Mucosa of stomach (tissue), 1 donor: ENCODE results near the gene LNP1.
A peak's percentile ranks its signal among the peaks of the same experiment; 100 is the strongest.

ENCODE experiments used
- H3K27me3 ChIP-seq: one replicate; pipeline ENCODE4 v1.7.0; 2013; ENCODE audit warnings: mild to moderate bottlenecking, low read length; ENCODE audit not compliant: control insufficient read depth, insufficient read depth
- H3K36me3 ChIP-seq: one replicate; pipeline ENCODE4 v1.7.0; 2013; ENCODE audit warnings: low read length; ENCODE audit not compliant: control insufficient read depth, insufficient read depth
- H3K4me1 ChIP-seq: one replicate; pipeline ENCODE4 v1.7.0; 2013; ENCODE audit warnings: mild to moderate bottlenecking, low read length; ENCODE audit not compliant: control insufficient read depth, insufficient read depth
- H3K4me3 ChIP-seq: one replicate; pipeline ENCODE4 v1.7.0; 2013; ENCODE audit warnings: low read length
- H3K9ac ChIP-seq: one replicate; pipeline ENCODE4 v1.7.0; 2013; ENCODE audit warnings: mild to moderate bottlenecking, low read length, moderate library complexity
- H3K9me3 ChIP-seq: one replicate; pipeline ENCODE4 v1.7.0; 2013; ENCODE audit warnings: mild to moderate bottlenecking, low read length, moderate library complexity; ENCODE audit not compliant: control insufficient read depth
- donor health status: Pancreatic carcinoma.

The LNP1 gene

GRCh38 chr3:100370756-100371155 lies 30.6 kb upstream of the LNP1 start:
- Histone ChIP-seq H3K4me1 (no peaks in the 10 kb centered on the region), H3K36me3 (no peaks in the 10 kb centered on the region), H3K9me3 (no peaks in the 10 kb centered on the region), H3K27me3 (no peaks in the 10 kb centered on the region), H3K9ac (no peak overlapping the region), H3K4me3 (no peak overlapping the region)

- Histone ChIP-seq H3K9ac (no peak overlapping the region), H3K4me3 (no peak overlapping the region), H3K4me1 (no peaks in the 10 kb centered on the region), H3K36me3 (peaks cover 3% of the 10 kb centered on the region), H3K9me3 (no peaks in the 10 kb centered on the region), H3K27me3 (no peaks in the 10 kb centered on the region)
These were observed 26.8 kb upstream of the LNP1 start for GRCh38 chr3:100374521-100374920.

GRCh38 chr3:100376301-100376700 lies 25.0 kb upstream of the LNP1 start:
- H3K27me3 ChIP-seq, result no peaks in the 10 kb centered on the region
- H3K9ac ChIP-seq, result no peak overlapping the region
- no peaks in the 10 kb centered on the region for H3K9me3 ChIP-seq
- no peak overlapping the region for H3K4me3 ChIP-seq
- H3K36me3 ChIP-seq, result peaks cover 3% of the 10 kb centered on the region
- H3K4me1 ChIP-seq, result no peaks in the 10 kb centered on the region

GRCh38 chr3:100384733-100385525 lies 16.4 kb upstream of the LNP1 start:
- H3K36me3 ChIP-seq, result peaks cover 5% of the 10 kb centered on the region

GRCh38 chr3:100386437-100387074 lies 14.8 kb upstream of the LNP1 start:
- Histone ChIP-seq H3K9me3 (no peaks in the 10 kb centered on the region), H3K4me3 (no peak overlapping the region), H3K9ac (no peak overlapping the region), H3K27me3 (no peaks in the 10 kb centered on the region), H3K36me3 (peaks cover 5% of the 10 kb centered on the region), H3K4me1 (peaks cover 9% of the 10 kb centered on the region)

More at GRCh38 chr3:100384733-100385525, 16.4 kb upstream of the LNP1 start:
- Histone ChIP-seq H3K4me3 (no peak overlapping the region), H3K4me1 (peaks cover 9% of the 10 kb centered on the region), H3K27me3 (no peaks in the 10 kb centered on the region), H3K9me3 (no peaks in the 10 kb centered on the region), H3K9ac (no peak overlapping the region)

GRCh38 chr3:100389025-100389424 lies 12.3 kb upstream of the LNP1 start:
- H3K9ac ChIP-seq, result no peak overlapping the region
- H3K4me3 ChIP-seq, result no peak overlapping the region
- H3K36me3 ChIP-seq, result no peaks in the 10 kb centered on the region
- H3K9me3 ChIP-seq, result no peaks in the 10 kb centered on the region
- H3K4me1 ChIP-seq, result peaks cover 9% of the 10 kb centered on the region
- H3K27me3 ChIP-seq, result no peaks in the 10 kb centered on the region

- Histone ChIP-seq H3K27me3 (no peaks in the 10 kb centered on the region), H3K4me1 (no peaks in the 10 kb centered on the region), H3K9ac (no peak overlapping the region), H3K4me3 (no peak overlapping the region), H3K9me3 (no peaks in the 10 kb centered on the region), H3K36me3 (no peaks in the 10 kb centered on the region)
These were observed 5.5 kb upstream of the LNP1 start for GRCh38 chr3:100395679-100396431.

- H3K4me1 ChIP-seq, result no peaks in the 10 kb centered on the region
- no peaks in the 10 kb centered on the region for H3K36me3 ChIP-seq
- no peaks in the 10 kb centered on the region for H3K27me3 ChIP-seq
- no peaks in the 10 kb centered on the region for H3K9me3 ChIP-seq
- H3K4me3 ChIP-seq, result no peak overlapping the region
- no peak overlapping the region for H3K9ac ChIP-seq
These were observed 4.4 kb upstream of the LNP1 start for GRCh38 chr3:100396967-100397366.

- Histone ChIP-seq H3K4me3 (peak overlapping the region; percentile 75), H3K36me3 (no peaks in the 10 kb centered on the region), H3K27me3 (no peaks in the 10 kb centered on the region), H3K9me3 (no peaks in the 10 kb centered on the region), H3K9ac (peak overlapping the region; percentile 82), H3K4me1 (no peaks in the 10 kb centered on the region)
These were observed 1.8 kb upstream of the LNP1 start for GRCh38 chr3:100399341-100400071.

- Histone ChIP-seq H3K4me1 (no peaks in the 10 kb centered on the region), H3K9ac (peak overlapping the region; percentile 82), H3K4me3 (peak overlapping the region; percentile 75), H3K36me3 (no peaks in the 10 kb centered on the region), H3K27me3 (no peaks in the 10 kb centered on the region), H3K9me3 (no peaks in the 10 kb centered on the region)
These were observed 940 bp upstream of the LNP1 start for GRCh38 chr3:100400419-100400779.

GRCh38 chr3:100401674-100402041 lies 319 bp downstream of the LNP1 start:
- Histone ChIP-seq H3K4me1 (no peaks in the 10 kb centered on the region), H3K36me3 (no peaks in the 10 kb centered on the region), H3K9ac (peak overlapping the region; percentile 82), H3K4me3 (peak overlapping the region; percentile 75), H3K27me3 (no peaks in the 10 kb centered on the region), H3K9me3 (no peaks in the 10 kb centered on the region)
